GM21390 (cell line): ENCODE results near the gene FRMD4A.

Experiments used
- ATAC-seq: cut with Tn5 transposase; IDR thresholded peaks from one replicate; pipeline ENCODE4 v1.9.1; 2021; ENCODE audit not compliant: unreplicated experiment

The FRMD4A gene

GRCh38 chr10:13665516-13666262 is 665.0 kb downstream of the FRMD4A start:
- ATAC-seq: no peak

DNA sequence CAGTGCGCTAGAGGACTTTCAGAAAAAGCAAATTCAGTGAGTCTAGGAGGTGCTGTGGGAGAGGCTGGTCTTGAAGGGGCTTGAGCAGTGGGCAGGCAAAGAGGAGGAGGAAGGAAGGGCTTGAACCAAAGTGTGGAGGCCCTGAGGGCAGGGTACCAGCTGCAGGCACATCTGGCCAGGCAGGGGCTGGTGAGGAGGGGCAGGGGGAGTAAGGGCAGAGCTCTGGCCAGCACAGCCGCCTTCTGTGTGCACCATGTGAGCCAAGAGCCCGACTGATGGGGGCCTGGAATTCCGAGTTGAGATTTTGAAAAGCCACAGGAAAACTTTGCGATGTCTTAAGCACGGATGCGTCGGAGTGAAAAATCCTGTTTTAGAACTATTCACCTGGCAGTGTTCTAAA is 669.5 kb downstream of the FRMD4A start:
- no peak for ATAC-seq

DNA sequence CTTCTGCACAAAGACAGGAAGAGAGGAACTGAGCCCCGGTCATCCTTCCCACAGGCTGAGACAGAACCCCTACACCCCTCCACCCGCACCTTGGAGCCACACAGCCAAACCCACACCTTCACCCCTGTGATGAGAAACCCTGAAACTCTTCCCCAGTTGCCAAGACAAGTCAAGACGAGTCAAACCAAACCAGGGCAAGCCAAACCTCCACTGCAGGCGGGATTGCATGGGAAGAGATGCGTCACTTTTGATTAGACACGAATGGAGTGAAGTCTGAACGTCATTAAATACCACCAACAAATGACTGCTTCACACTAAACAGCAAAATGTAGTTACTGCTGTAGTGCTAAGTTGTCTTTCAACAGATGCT is 670.2 kb downstream of the FRMD4A start:
- ATAC-seq: no peak

DNA sequence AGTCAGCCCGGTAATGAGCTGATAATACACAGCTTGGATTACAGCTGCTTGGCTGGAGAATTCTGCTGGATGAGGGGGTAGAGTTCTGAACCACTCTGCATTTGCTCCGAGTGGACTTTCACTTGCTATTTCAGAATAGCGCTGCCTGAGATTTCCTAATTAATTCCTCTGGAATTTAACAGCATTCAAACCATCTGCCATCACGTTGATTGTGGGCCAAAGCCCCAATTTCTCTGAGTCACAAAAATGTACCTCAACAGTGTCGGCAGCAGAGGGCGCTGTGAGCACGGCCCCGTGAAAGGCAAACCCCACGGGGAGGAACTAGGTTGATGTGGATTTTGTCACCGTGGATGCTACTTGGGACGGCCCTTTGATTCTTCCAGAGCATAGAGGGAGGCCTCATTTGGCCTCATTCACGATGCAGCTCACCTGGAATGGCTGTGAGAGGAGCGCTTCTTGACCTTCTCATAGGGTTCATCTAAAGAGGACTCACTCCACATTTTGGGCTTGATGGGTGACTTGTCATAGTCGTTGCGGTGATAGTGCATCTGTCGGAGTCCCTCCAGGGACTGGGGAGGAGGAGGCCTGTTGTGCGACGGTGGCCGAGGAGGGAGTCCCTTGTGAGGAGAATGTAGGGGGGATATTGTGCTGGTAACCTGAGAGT is 670.7 kb downstream of the FRMD4A start:
- ATAC-seq: no peak

GRCh38 chr10:13658871-13659685 is 671.6 kb downstream of the FRMD4A start:
- no peak for ATAC-seq

- no peak for ATAC-seq
Measured at GRCh38 chr10:13658264-13658663, 672.5 kb downstream of the FRMD4A start.

- no peak for ATAC-seq
Measured at GRCh38 chr10:13657101-13657680, 673.5 kb downstream of the FRMD4A start.

DNA sequence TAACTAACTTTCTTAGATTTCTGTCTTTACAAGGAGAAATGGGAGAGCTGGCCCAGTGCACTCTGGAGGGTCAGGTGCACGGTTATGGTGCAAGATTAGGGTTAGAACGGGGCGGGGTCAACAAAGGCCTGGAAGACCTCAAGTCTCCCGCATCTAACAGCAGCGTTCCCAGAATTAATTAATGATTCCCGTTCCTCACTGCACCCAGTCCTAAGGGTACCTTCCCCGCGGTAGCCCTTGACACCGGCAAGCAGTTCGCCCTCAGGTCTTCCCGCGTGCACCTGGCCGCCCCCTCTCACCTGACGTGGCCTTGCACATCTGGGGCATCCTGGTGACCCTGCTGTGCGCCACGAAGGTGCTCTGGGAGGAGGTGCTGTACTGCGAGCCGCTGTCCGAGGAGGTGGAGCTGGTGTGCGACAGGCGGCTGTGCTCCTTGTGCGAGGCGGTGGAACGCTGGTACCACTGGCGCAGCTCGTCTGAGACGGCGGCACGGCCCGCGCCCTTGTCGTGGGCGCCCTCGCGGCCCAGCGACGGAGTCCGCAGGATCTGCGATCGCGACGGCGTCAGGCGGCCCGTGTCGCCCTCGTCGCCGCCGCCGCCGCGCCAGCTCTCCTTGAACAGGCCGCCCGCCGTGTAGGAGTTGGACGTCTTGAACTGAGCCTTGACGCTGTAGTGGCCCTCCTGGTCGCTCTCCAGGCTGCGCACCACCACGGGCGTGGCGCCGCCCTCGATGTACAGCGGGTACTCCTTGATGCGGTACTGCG is 674.2 kb downstream of the FRMD4A start:
- no peak for ATAC-seq

GRCh38 chr10:13654846-13655245 is 675.9 kb downstream of the FRMD4A start:
- no peak for ATAC-seq

DNA sequence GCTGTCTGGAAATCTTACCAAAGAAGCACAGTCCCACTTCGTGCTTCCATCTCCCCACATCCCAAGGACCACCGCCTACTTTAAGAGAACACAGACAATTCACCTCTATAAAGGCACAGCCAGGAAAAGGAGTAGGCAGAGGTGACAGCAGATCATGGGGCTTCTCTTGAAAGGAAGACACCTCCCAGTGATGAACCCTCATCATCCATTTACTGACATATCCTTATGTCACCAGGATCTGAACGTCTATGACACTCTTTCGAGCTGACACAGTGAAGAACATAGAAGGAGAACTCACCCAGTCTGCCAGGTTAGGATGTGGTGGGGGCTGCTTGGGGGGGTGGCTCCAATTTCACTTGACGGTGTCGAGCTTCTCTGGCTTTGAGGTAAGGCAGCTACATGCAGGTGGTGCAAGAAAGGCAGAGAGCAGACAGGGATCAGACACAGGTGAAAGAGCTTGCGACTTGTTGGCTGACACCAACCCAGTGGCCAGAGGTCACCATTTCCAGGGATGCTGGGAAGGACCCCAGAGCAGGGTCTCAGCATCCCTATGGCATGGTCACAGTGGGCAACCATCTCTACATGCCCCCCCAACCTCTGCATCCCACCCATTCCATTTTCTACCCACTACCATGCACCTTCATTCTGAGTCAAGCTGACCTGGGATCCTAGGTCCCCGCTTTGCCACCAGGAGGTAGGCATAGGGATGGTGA is 676.5 kb downstream of the FRMD4A start:
- no peak for ATAC-seq

DNA sequence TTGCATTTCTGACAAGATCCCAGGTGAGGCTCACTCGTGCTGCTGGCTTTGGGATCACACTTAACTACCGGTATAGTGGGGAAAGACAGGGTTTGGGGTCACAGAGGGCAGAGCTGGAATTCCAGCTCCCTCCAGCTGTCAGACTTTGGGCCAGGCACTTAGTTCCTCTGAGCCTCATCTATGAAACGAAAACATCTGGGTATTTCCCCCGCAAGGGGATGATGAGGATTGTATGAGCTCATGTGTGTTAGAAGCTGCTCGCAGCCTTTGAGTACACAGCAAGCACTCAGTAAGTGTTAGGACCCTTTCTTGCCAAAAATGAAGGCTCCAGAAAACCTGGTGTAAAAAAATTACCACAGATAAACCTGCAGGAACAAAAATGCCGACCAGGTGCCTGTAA is 677.9 kb downstream of the FRMD4A start:
- no peak for ATAC-seq

DNA sequence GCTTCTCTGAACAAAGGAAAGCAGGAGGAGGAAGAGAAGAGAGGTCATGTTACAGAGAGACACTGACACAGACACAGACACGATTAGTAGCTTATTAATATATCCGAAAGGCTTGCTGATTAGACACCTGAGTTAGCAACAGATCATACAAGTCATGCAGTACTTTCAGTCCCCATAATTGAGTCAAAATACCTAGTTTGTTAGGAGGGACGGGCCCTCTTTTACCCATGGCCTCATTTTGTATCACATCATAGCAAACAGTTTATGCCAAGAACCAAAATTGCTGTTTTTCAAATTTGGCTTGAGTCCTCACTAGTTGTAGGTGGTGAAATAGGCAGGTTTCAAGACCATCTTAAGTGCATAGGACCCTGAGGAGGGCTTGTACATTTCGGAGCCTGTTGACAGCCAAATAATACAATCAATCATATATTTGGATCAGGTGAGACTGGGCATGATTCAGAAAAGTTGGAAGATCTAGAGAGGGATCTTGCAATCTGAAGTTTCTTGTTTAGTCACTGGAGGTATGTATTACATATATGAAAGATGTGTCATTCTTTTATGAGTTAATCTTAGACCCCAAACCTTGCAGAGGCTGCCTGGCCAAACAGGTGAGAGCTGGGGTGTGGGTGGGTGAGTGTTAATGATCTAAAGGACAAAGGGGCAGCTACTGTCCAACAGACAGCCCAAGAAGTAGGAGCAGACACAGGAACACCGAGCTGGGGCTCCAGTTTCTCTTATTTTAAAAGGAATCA is 678.6 kb downstream of the FRMD4A start:
- ATAC-seq: no peak

DNA sequence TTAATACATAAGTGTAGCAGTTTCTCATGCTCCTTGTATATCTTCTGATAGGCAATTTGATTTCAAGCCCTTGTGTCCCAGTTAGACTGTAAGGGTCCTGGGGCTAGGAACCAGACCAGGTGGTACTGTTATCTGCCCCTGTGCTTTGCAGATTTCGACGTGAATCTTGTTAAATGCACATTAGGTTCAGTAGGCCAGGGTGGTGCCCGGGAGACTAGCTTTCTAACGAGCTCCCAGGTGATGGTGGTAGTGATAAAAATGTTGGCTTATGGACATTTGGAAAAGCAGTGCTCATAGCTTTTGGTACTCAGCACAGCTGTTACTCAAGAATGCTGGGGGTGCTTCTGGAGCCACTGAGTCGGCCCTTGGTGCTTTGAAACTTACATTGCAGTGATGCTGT is 679.8 kb downstream of the FRMD4A start:
- no peak for ATAC-seq

DNA sequence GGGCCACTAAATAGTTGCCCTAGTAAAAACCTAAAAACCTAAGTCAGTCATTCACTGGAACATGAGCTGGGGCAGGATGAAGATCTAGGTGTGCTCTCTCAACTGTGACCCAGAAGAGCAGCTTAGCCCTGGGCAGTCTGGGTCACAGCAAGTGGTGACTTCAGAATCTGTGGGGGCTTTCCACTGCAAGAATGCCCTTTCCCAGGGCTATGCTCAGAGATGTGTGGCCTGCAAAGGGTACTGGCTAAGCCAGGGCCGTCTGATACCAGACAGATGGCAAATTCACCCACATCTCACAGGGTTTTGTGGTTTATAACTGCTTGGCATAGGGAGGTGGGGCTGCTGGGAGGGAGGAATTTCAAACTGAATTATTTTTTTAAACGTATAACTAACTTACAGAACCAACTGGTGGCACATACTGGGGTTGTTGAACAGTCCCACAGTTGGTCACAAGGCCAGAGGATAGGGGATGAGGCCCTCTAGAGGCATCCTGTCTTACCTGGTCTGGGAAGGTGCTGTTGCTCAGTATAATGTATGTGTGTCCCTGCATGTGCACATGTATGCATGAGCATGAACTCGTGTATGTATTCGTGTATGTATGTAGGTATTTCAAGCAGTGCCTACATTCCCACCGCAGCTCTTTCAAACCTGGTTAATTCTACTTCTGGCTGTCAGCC is 680.7 kb downstream of the FRMD4A start:
- peak; percentile 45 for ATAC-seq

DNA sequence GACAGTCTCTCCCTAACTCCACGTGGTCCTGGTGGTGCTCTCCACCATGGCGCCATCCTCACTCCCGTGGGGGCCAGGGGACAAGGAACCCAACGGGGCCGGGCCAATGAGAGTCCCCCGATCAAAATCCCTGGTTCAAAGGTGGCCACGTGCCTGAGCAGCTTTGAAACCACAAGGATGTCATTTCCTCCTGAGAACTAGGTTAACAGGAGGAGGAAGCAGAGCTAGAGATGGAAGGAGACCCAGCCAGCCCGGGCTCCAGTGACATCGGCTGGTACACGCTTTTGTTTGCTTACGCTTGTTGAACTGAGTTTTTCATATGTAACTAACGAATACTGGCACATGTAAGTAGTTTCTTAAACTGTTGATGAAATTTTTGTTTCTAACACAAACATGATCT is 682.3 kb downstream of the FRMD4A start:
- no peak for ATAC-seq

DNA sequence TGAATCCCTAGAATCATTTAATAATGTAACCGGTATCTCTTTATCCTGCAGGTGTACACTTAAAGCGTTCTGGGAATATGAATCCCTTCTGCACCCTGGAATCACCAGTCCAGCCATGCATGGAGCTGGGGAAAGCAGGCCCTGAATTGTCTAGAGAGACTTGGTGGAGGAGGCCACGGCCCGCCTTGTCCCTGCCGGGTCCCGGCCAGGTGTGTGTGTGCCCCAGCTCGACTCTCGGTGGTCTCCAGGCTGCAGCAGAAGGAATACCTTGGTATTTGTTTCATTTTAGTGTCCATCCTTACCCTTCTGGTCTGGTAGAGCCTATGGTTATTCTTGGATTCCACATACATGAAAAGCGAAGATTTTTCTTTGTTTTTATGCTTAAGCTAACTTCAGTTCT is 685.9 kb downstream of the FRMD4A start:
- no peak for ATAC-seq

- no peak for ATAC-seq
Measured at GRCh38 chr10:13643016-13643415, 687.7 kb downstream of the FRMD4A start.

DNA sequence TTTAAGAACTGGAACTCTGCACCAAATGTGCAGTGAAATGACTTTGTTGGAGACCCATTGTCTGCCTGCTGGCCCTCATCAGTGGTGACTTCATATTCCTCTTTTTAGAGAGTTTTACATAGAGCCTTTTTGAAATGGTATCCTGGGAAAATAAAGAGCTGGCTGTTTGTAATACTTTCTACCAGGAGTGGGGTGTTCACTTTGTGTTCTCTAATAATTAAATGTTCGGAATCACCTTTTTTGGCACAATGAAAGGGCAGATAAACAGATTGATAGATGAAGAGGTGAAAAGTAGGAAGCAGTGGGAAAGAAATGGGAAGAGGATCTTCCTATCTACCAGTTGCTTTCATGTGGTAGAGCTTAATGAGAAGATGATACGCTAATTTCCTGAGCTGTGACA is 688.4 kb downstream of the FRMD4A start:
- ATAC-seq: no peak

- no peak for ATAC-seq
Measured at GRCh38 chr10:13637894-13638293, 692.8 kb downstream of the FRMD4A start.
